ENCODE measurements around the gene CCDC71L. TPM values are rescaled to one million over a fixed set of nuclear protein-coding genes. Genes with fewer than 3 reads are reported as not detected.

Gene CCDC71L
- polyA plus RNA-seq, 1 donor: 3.6 TPM

- DNase-seq (ENCODE audit: low read depth): no peak
Observed at GRCh38 chr7:106659166-106659962, 1.6 kb downstream of the CCDC71L start.

- no peak for DNase-seq (ENCODE audit: low read depth)
Observed at GRCh38 chr7:106658316-106659165, 2.4 kb downstream of the CCDC71L start.

GRCh38 chr7:106657085-106657991 is 3.6 kb downstream of the CCDC71L start:
- DNase-seq (ENCODE audit: low read depth): no peak

GRCh38 chr7:106655703-106656498 is 5.1 kb downstream of the CCDC71L start:
- DNase-seq (ENCODE audit: low read depth): no peak

GRCh38 chr7:106653488-106653887 is 7.5 kb downstream of the CCDC71L start:
- DNase-seq (ENCODE audit: low read depth): no peak

- DNase-seq (ENCODE audit: low read depth): no peak
Observed at GRCh38 chr7:106652909-106653308, 8.0 kb downstream of the CCDC71L start.

GRCh38 chr7:106652092-106652491 is 8.9 kb downstream of the CCDC71L start:
- DNase-seq (ENCODE audit: low read depth): no peak

- DNase-seq (ENCODE audit: low read depth): no peak
Observed at GRCh38 chr7:106646256-106646655, 14.7 kb downstream of the CCDC71L start.

GRCh38 chr7:106644999-106645398 is 16.0 kb downstream of the CCDC71L start:
- DNase-seq (ENCODE audit: low read depth): no peak

- DNase-seq (ENCODE audit: low read depth): no peak
Observed at GRCh38 chr7:106643216-106644000, 17.6 kb downstream of the CCDC71L start.

- no peak for DNase-seq (ENCODE audit: low read depth)
Observed at GRCh38 chr7:106641416-106641815, 19.5 kb downstream of the CCDC71L start.

GRCh38 chr7:106640368-106641141 is 20.4 kb downstream of the CCDC71L start:
- no peak for DNase-seq (ENCODE audit: low read depth)

GRCh38 chr7:106639476-106640334 is 21.3 kb downstream of the CCDC71L start:
- DNase-seq (ENCODE audit: low read depth): no peak

GRCh38 chr7:106635411-106635810 is 25.5 kb downstream of the CCDC71L start:
- DNase-seq (ENCODE audit: low read depth): no peak

GRCh38 chr7:106634958-106635357 is 26.0 kb downstream of the CCDC71L start:
- DNase-seq (ENCODE audit: low read depth): no peak

GRCh38 chr7:106630648-106631047 is 30.3 kb downstream of the CCDC71L start:
- DNase-seq (ENCODE audit: low read depth): no peak

- no peak for DNase-seq (ENCODE audit: low read depth)
Observed at GRCh38 chr7:106629516-106629915, 31.4 kb downstream of the CCDC71L start.
